ENCODE measurements around the gene NPAS3.

DNA sequence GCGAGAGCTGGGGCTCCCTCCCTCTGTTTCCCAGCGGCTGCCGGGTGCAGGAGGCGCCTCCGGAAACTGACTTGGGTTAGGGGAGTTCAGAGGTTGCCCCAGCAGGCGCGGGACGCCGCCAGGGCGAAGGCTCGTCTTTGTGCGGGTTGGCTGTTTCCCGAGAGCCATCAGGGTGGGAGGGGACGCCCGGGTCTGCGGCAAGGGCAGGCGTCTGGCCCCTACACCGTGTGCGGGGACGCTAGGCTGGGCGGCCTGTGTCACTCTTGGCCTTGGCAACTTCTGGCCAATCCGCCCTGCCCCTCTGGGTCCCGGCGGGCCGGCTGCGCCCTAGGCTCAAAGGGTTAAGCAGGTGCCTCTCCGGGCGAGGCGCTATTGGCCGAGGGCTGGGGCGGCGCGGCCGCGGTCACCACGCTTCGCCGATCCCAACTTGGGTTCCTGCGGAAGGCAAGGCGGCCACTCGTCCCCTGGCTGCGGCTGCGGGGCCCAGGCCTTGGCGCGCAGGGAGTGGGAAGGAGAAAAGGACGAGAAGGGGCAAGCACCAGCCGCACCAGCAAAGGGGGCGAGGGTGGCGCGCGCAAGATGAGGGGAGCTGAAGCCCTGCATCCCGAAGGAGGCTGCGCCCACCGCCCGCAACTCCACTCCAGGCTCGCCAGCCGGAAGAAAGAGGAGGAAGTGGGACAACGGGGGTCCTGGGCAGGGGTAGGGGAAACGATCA lies 5.6 kb upstream of the NPAS3 start:
- TF ChIP-seq POLR2A (IDR thresholded peaks at IDR 0.05) (no peak), POLR2AphosphoS5 (IDR thresholded peaks at IDR 0.05) (no peak)
- TF ChIP-seq, protein P1, sequence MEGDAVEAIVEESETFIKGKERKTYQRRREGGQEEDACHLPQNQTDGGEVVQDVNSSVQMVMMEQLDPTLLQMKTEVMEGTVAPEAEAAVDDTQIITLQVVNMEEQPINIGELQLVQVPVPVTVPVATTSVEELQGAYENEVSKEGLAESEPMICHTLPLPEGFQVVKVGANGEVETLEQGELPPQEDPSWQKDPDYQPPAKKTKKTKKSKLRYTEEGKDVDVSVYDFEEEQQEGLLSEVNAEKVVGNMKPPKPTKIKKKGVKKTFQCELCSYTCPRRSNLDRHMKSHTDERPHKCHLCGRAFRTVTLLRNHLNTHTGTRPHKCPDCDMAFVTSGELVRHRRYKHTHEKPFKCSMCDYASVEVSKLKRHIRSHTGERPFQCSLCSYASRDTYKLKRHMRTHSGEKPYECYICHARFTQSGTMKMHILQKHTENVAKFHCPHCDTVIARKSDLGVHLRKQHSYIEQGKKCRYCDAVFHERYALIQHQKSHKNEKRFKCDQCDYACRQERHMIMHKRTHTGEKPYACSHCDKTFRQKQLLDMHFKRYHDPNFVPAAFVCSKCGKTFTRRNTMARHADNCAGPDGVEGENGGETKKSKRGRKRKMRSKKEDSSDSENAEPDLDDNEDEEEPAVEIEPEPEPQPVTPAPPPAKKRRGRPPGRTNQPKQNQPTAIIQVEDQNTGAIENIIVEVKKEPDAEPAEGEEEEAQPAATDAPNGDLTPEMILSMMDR (IDR thresholded peaks at IDR 0.05), result no peak
